Glutamatergic neuron (in vitro differentiated cells): ENCODE measurements around the gene ADAMTS7. TPM values are rescaled to one million over a fixed set of nuclear protein-coding genes. Genes with fewer than 3 reads are reported as not detected.
"Not testable (repeated sequence)": the region's sequence is repeated elsewhere in the genome, so short reads cannot be mapped to it uniquely, and the experiment has no call there.

Source experiments
- DNase-seq: peaks from one replicate; pipeline ENCODE4 v3.0.0; 2022
- H3K27ac Mint-ChIP-seq: one replicate; pipeline ENCODE4 v1.8.0; 2020; ENCODE audit warnings: mild to moderate bottlenecking, mixed read lengths, inconsistent platforms; ENCODE audit not compliant: unreplicated experiment
- H3K27me3 Mint-ChIP-seq: one replicate; pipeline ENCODE4 v1.8.0; 2020; ENCODE audit warnings: mild to moderate bottlenecking, moderate library complexity, mixed read lengths, inconsistent platforms; ENCODE audit not compliant: unreplicated experiment
- H3K36me3 Mint-ChIP-seq: one replicate; pipeline ENCODE4 v1.8.0; 2020; ENCODE audit warnings: mild to moderate bottlenecking, mixed read lengths, inconsistent platforms; ENCODE audit not compliant: unreplicated experiment
- H3K4me1 Mint-ChIP-seq: one replicate; pipeline ENCODE4 v1.8.0; 2020; ENCODE audit warnings: mild to moderate bottlenecking, low read depth, mixed read lengths, inconsistent platforms; ENCODE audit not compliant: unreplicated experiment
- H3K4me3 Mint-ChIP-seq: one replicate; pipeline ENCODE4 v1.8.0; 2020; ENCODE audit warnings: mild to moderate bottlenecking, mixed read lengths, inconsistent platforms; ENCODE audit not compliant: unreplicated experiment
- H3K9me3 Mint-ChIP-seq: one replicate; pipeline ENCODE4 v1.8.0; 2020; ENCODE audit warnings: mild to moderate bottlenecking, moderate library complexity, mixed read lengths, inconsistent platforms; ENCODE audit not compliant: unreplicated experiment
- total RNA-seq: library from RNA; stranded (reverse); fragmentation: NEBNext Ultra II Directional; extraction: Animal tissue kit (Norgen Biotek cat#: 25700); gene quantifications from one replicate; pipeline ENCODE4 v1.2.1, GENCODE V29; 2021; ENCODE audit not compliant: unreplicated experiment
- TF ChIP-seq, protein P1 (sequence below): fragments of 200-600 bp; sonication (generic); IDR thresholded peaks from one replicate; pipeline ENCODE4 v1.5.0; 2021; ENCODE audit not compliant: partially characterized antibody, unreplicated experiment

The ADAMTS7 gene
- total RNA-seq, 1 donor from 2014 or later: 181 TPM

DNA sequence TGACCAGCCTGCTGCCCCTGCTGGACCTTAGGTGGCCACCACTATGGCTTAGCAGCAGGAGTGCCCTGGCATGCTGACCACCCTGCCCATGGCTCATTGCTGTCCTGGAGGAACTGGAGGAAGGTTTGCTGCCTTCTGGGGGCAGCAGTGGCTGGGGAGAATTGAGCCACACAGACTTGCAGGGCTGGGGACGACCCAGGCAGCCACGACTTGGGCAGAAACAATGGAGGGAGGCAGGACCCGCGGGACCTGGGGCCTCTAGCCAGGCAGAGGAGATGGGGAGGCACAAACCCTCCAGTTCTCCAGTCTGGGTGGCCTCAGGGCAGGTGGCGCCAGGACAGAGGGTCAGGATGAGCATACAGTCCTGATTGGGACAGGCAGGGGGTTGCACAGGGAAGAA lies 32.8 kb downstream of the ADAMTS7 start:
- TF ChIP-seq, protein P1, sequence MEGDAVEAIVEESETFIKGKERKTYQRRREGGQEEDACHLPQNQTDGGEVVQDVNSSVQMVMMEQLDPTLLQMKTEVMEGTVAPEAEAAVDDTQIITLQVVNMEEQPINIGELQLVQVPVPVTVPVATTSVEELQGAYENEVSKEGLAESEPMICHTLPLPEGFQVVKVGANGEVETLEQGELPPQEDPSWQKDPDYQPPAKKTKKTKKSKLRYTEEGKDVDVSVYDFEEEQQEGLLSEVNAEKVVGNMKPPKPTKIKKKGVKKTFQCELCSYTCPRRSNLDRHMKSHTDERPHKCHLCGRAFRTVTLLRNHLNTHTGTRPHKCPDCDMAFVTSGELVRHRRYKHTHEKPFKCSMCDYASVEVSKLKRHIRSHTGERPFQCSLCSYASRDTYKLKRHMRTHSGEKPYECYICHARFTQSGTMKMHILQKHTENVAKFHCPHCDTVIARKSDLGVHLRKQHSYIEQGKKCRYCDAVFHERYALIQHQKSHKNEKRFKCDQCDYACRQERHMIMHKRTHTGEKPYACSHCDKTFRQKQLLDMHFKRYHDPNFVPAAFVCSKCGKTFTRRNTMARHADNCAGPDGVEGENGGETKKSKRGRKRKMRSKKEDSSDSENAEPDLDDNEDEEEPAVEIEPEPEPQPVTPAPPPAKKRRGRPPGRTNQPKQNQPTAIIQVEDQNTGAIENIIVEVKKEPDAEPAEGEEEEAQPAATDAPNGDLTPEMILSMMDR: no peak
- H3K9me3 Mint-ChIP-seq: peaks cover 2% of the 10 kb centered on the region
- H3K27me3 Mint-ChIP-seq: peaks cover 3% of the 10 kb centered on the region
- no peak overlapping the region for H3K4me3 Mint-ChIP-seq
- DNase-seq: no peak
- H3K4me1 Mint-ChIP-seq: peaks cover 9% of the 10 kb centered on the region
- no peak overlapping the region for H3K27ac Mint-ChIP-seq
- H3K36me3 Mint-ChIP-seq: peaks cover 5% of the 10 kb centered on the region

DNA sequence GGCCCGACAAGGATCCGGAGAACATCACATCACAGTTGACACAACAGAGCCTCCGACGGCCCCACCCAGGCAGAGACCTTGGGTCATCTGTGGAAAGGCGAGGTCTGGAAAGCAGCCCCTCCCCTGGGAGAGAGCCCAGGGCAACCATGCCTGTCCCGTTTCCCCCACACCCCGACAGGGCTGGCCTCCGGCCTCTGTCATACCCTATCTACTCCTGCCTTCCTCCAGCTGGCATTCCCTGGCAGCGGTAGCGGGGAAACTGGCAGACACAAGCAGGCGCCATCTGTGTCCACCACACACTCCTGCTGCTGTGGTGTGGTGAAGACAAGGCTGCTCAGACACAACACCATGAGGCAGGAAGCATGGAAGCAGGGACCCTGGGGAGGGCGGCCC lies 33.3 kb downstream of the ADAMTS7 start:
- H3K36me3 Mint-ChIP-seq: not testable (repeated sequence)

DNA sequence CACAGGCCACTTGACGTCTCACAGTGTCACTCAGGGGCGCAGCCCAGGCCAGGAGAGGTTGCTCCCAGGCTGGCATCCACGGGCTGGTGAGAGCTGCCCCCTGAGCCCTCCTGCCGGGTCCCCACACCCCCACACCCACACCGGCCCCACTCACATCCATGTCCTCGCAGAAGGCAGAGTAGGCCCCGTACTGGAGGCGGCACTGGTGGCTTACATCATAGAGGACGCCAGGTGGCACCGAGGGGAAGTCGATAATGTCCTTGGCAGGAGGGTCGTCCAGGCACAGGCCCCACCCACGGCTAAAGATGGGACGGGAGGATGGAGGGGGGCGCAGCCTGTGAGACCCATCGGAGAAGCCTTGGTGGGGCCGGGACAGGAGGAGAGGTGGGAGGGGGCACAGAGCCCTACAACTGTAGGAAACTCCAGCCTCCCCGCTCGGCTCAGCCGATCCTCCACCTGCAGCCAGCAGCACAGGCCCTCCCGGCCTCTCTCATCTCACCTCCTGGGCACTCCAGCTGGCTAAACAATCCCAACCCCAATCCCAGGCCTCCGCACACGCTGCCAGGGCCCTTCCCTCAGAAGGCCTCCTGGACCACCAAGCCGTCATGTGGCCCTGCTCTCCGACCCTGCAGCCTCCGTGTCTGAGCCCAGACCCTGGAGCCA lies 33.8 kb downstream of the ADAMTS7 start:
- H3K27ac Mint-ChIP-seq, H3K36me3 Mint-ChIP-seq, H3K27me3 Mint-ChIP-seq, DNase-seq, H3K9me3 Mint-ChIP-seq, H3K4me1 Mint-ChIP-seq: not testable (repeated sequence)
- H3K4me3 Mint-ChIP-seq: peak overlapping the region; percentile 30

More for the DNA sequence above, 33.3 kb downstream of the ADAMTS7 start:
- H3K27ac Mint-ChIP-seq, H3K27me3 Mint-ChIP-seq, DNase-seq, H3K4me1 Mint-ChIP-seq, H3K4me3 Mint-ChIP-seq, H3K9me3 Mint-ChIP-seq: not testable (repeated sequence)

DNA sequence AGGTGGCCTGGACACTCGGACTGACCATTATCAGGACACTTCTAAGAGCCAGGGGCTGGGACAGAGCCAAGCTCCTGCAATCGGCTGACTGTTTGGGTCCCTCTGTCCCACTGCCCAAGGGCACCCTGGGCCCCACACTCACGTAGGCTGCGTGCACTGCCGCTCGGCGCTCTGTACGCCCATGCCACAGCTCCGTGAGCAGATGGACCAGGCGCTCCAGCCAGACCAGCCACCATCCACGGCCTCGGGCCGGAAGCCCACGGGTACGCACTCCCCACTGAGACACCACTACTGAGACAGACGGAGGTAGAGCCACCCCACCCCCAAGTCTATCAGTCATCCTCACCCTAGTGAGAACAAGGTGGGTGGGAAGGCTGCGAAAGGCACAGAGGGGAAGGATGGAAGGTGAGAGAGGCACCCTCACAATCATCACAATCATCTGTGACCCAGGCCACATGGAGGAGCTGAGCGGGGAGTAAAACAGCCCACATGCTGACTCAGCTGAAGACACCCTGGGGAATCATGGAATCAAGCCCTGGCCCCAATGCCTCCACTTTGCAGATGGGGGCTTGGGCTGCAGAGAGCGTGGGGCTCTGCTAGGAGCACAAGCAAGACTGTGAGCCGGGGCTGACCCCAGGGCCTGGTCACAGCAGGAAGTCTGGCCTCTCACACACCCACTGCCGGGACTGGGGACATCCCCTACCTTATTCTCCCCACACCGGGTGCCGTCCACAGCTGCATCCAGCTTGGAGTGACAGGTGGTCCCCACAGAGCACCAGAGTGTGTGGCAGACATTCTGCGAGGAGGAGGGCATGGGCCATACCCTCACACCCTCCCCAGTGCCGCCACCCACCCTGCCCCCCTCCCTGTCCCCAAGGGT lies 35.0 kb downstream of the ADAMTS7 start:
- not testable (repeated sequence) for H3K9me3 Mint-ChIP-seq, H3K27ac Mint-ChIP-seq, H3K4me1 Mint-ChIP-seq, H3K27me3 Mint-ChIP-seq, DNase-seq, H3K36me3 Mint-ChIP-seq
- H3K4me3 Mint-ChIP-seq: peak overlapping the region; percentile 63

DNA sequence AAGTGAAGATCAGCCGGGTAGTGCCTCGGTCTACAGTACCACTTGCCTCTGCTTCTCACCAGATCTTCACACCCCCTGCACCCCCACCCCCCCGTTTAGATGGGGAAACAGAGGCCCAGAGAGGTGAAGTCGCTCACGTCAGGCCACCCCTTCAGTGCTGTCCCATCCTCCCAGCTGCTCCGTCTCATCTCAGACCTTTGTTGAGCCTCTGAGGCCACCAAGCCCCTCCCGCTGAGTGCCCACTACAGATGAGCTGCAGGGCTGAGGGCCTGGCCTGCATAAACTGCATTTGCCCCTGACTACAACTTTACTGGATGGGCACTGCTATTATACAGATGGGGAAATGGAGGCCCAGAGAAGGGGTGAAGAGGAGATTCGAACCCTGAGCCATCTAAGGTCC lies 35.8 kb downstream of the ADAMTS7 start:
- DNase-seq: no peak
- Mint-ChIP-seq H3K27ac (no peak overlapping the region), H3K27me3 (peaks cover 3% of the 10 kb centered on the region), H3K36me3 (peaks cover 5% of the 10 kb centered on the region), H3K4me1 (peaks cover 5% of the 10 kb centered on the region), H3K9me3 (peaks cover 2% of the 10 kb centered on the region), H3K4me3 (no peak overlapping the region)
- TF ChIP-seq, protein P1: no peak

DNA sequence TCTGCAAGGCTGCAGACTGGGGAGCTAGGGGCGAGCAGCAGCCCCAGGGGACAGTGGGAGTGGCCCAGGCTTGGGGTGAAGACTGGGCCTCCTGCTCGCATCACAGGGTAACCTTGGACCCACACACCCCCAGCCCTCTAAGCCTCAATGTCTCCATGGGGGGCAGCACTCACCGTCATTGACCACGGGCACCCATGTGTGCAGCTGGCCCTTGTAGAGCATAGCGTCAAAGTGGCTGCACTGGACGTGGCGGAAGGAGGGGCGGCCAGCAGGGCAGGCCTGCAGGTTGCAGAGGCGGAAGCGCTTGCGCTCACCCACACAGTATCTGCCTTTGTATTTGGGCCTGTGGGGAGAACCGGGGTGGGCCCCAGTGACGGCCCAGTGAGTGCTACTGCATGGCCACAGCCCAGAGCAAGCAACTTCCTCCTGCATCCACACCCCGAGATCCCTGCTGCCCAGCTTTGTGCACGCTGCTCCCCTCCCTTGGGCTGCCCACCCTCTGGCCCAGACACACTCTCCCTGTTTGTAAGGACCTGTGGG lies 36.7 kb downstream of the ADAMTS7 start:
- DNase-seq, H3K9me3 Mint-ChIP-seq, H3K27ac Mint-ChIP-seq, H3K4me3 Mint-ChIP-seq, H3K4me1 Mint-ChIP-seq, H3K27me3 Mint-ChIP-seq, H3K36me3 Mint-ChIP-seq: not testable (repeated sequence)

DNA sequence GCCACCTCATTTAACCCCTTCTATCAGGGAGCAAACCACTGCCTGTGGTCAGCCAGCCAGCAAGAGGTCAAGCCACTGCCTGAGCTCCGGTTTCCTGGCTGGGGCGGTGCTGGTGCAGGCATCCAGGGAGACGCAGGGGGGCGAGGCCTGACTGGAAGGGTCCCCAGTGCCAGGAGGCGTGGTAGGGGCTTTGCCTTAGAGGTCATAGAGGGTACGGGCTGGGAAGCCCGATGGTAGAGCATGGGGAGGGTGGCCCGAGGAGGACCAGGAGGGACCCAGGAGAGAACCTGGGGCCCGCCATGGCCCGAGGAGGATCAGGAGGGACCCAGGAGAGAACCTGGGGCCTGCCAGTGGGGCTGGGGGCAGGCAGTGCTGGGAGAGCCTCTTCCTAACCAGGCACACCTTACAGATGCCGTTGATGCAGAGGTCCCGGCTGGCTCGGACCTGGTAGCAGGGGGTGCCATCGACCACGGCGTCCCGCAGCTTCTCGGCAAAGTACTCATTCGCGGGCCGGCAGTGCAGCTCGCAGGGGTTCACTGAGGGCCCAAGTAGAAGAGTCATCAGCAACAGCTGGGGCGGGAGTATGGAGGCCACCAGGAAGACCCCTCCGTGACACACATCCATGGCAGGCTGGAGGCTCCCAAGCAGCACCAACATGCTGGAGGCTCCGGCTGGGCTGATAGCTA lies 37.4 kb downstream of the ADAMTS7 start:
- not testable (repeated sequence) for H3K27ac Mint-ChIP-seq, H3K9me3 Mint-ChIP-seq, H3K27me3 Mint-ChIP-seq, DNase-seq, H3K4me1 Mint-ChIP-seq, H3K4me3 Mint-ChIP-seq, H3K36me3 Mint-ChIP-seq
